BLaER1 (cell line): ENCODE data around the gene EVI5.
A peak's percentile ranks its signal among the peaks of the same experiment; 100 is the strongest.
"Not testable (repeated sequence)": the region's sequence is repeated elsewhere in the genome, so short reads cannot be mapped to it uniquely, and the experiment has no call there.

Experiments
- H3K27ac ChIP-seq: shearing (Covaris generic); formaldehyde crosslinking; 2 replicates; pipeline ENCODE4 v1.8.1; 2022
- H3K27me3 ChIP-seq: shearing (Covaris generic); formaldehyde crosslinking; 2 replicates; pipeline ENCODE4 v1.8.1; 2022
- H3K36me3 ChIP-seq: shearing (Covaris generic); formaldehyde crosslinking; 2 replicates; pipeline ENCODE4 v1.8.1; 2022
- H3K4me1 ChIP-seq: shearing (Covaris generic); formaldehyde crosslinking; 2 replicates; pipeline ENCODE4 v1.8.1; 2022
- H3K4me2 ChIP-seq: shearing (Covaris generic); formaldehyde crosslinking; 2 replicates; pipeline ENCODE4 v1.8.1; 2022
- H3K4me3 ChIP-seq: shearing (Covaris generic); formaldehyde crosslinking; 2 replicates; pipeline ENCODE4 v1.8.1; 2022
- H3K9ac ChIP-seq: shearing (Covaris generic); formaldehyde crosslinking; 2 replicates; pipeline ENCODE4 v1.8.1; 2022
- H3K9me3 ChIP-seq: shearing (Covaris generic); formaldehyde crosslinking; 2 replicates; pipeline ENCODE4 v1.8.1; 2022
- H4K20me1 ChIP-seq: shearing (Covaris generic); formaldehyde crosslinking; 2 replicates; pipeline ENCODE4 v1.8.1; 2022
- Cebpa-rat ChIP-seq: shearing (Covaris generic); IDR thresholded peaks from 2 replicates; pipeline ENCODE4 v1.8.1; 2022

The EVI5 gene

GRCh38 chr1:92754000-92754718 lies 30.7 kb downstream of the EVI5 start:
- TF ChIP-seq Cebpa-rat = no peak

DNA sequence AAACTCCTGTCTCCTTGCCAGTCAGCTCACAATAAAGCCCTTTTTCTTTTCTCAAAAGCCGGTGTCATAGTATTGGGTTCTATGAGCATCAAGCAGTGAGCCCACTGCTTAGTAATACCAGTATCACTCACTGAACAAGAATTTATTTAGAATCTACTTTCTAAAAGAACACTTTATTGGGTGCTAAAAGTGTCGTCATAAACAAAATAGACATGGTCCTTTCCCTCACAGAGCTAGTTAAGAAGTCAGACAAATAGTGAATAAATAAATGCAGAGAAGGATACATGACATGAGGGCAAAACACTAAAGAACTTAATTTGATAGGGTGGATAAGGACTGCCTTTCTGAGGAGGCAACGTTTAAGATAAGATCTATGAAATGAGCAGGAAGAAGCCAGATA lies 32.2 kb downstream of the EVI5 start:
- Histone ChIP-seq H3K27ac (no peak overlapping the region), H3K9ac (no peak overlapping the region), H3K27me3 (no peaks in the 10 kb centered on the region), H4K20me1 (peaks cover 6% of the 10 kb centered on the region; the same call in 1 of the 2 replicates), H3K36me3 (peaks cover 11% of the 10 kb centered on the region), H3K4me2 (no peak overlapping the region), H3K4me1 (no peaks in the 10 kb centered on the region), H3K4me3 (no peak overlapping the region), H3K9me3 (peaks cover 10% of the 10 kb centered on the region; the same call in 1 of the 2 replicates)
- TF ChIP-seq Cebpa-rat = no peak

More at GRCh38 chr1:92754000-92754718, 30.7 kb downstream of the EVI5 start:
- Histone ChIP-seq H3K36me3 (peaks cover 11% of the 10 kb centered on the region), H3K9me3 (peaks cover 10% of the 10 kb centered on the region; the same call in 1 of the 2 replicates), H3K4me3 (no peak overlapping the region), H4K20me1 (0 out of 2 replicates have a peak, but pooled peaks cover 10% of the 10 kb centered on the region), H3K27me3 (no peaks in the 10 kb centered on the region), H3K4me2 (no peak overlapping the region), H3K4me1 (no peaks in the 10 kb centered on the region), H3K9ac (no peak overlapping the region), H3K27ac (no peak overlapping the region)

DNA sequence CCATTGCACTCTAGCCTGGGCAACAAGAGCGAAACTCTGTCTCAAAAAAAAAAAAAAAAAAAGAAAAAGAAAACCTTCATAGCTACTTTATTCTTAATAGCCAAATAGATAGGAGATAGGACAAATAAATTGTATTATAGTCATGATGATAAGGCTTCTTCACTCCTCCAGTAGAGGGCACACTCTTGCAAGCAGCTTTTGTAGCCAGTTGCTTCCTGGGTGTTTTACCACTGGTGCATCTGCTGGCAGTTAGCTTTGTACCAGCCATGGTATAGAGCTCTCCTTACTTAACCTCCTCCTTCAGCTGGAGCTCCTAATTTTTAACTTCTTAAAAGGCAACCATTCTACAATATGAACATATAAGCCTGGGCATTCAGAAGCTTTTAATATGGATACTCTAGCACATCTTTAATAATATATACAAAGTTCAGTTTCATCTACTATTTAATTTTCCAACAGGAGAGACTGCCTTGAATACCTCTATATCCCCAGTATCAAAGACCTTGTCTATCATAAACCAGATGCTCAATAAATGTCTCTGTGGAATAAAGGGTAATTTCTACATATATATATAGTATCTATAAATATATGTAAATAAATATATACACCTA lies 35.8 kb downstream of the EVI5 start:
- no peaks in the 10 kb centered on the region for H3K4me1 ChIP-seq
- H4K20me1 ChIP-seq = peaks cover 6% of the 10 kb centered on the region; the same call in 1 of the 2 replicates
- H3K9me3 ChIP-seq = no peaks in the 10 kb centered on the region
- no peak overlapping the region for H3K4me2 ChIP-seq
- no peak overlapping the region for H3K9ac ChIP-seq
- no peaks in the 10 kb centered on the region for H3K36me3 ChIP-seq
- no peak for TF ChIP-seq Cebpa-rat
- H3K27ac ChIP-seq = no peak overlapping the region
- H3K27me3 ChIP-seq = no peaks in the 10 kb centered on the region
- H3K4me3 ChIP-seq = no peak overlapping the region

DNA sequence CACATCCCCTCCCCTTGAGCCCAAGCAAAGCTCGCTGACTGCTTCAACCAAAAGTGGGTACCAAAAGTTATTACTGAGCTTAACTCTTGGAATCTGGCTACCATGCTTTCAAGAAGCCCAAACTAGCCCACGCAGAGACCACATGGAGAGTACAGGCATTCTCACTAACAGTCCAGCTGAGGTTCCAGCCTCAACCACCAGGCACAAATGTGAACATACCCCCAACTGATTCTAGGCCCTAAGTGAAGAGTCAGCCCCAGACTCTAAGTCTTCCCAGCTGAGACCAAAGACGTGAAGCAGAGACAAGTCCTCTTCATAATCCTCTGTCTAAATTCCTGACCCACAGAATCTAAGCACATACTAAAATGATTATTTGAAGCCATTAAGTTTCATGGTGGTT lies 36.8 kb downstream of the EVI5 start:
- no peaks in the 10 kb centered on the region for H3K9me3 ChIP-seq
- H3K9ac ChIP-seq = no peak overlapping the region
- no peak overlapping the region for H3K4me3 ChIP-seq
- H3K36me3 ChIP-seq = no peaks in the 10 kb centered on the region
- H3K27me3 ChIP-seq = no peaks in the 10 kb centered on the region
- no peak overlapping the region for H3K4me2 ChIP-seq
- peaks cover 4% of the 10 kb centered on the region; the same call in 1 of the 2 replicates for H3K4me1 ChIP-seq
- H3K27ac ChIP-seq = no peak overlapping the region
- peaks cover 6% of the 10 kb centered on the region; the same call in 1 of the 2 replicates for H4K20me1 ChIP-seq
- TF ChIP-seq Cebpa-rat = no peak

DNA sequence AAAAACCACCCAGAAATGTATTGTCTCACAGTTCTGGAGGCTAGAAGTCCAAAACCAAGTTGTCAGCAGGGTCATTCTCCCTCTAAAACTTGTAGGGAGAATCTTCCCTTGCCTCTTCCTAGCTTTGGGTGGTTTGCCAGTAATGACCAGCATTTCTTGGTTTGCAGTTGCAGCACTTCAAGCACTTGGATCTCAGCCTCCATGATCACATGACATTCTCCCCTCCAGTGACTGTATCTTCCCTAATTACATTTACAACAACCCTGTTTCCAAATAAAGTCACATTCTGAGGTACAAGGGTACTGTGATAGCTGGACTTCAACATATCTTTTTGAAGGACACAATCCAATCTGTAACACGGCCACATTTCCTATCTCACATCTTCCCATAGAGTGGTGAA lies 37.2 kb downstream of the EVI5 start:
- no peaks in the 10 kb centered on the region for H3K36me3 ChIP-seq
- no peaks in the 10 kb centered on the region for H3K27me3 ChIP-seq
- no peak overlapping the region for H3K4me2 ChIP-seq
- H3K9ac ChIP-seq = no peak overlapping the region
- H3K4me3 ChIP-seq = no peak overlapping the region
- TF ChIP-seq Cebpa-rat = no peak
- H3K4me1 ChIP-seq = peaks cover 7% of the 10 kb centered on the region; the same call in 1 of the 2 replicates
- H4K20me1 ChIP-seq = peaks cover 6% of the 10 kb centered on the region; the same call in 1 of the 2 replicates
- no peak overlapping the region for H3K27ac ChIP-seq
- H3K9me3 ChIP-seq = no peaks in the 10 kb centered on the region

GRCh38 chr1:92746255-92746654 lies 38.7 kb downstream of the EVI5 start:
- H3K27me3 ChIP-seq, H3K27ac ChIP-seq, H3K9me3 ChIP-seq, H4K20me1 ChIP-seq, H3K36me3 ChIP-seq, H3K4me1 ChIP-seq, H3K4me2 ChIP-seq, H3K9ac ChIP-seq, H3K4me3 ChIP-seq: not testable (repeated sequence)

- no peaks in the 10 kb centered on the region for H3K9me3 ChIP-seq
- H4K20me1 ChIP-seq = peaks cover 17% of the 10 kb centered on the region; the same call in 1 of the 2 replicates
- no peaks in the 10 kb centered on the region for H3K36me3 ChIP-seq
- H3K27me3 ChIP-seq = no peaks in the 10 kb centered on the region
- H3K27ac ChIP-seq = no peak overlapping the region
- H3K4me3 ChIP-seq = no peak overlapping the region
- no peak overlapping the region for H3K4me2 ChIP-seq
- no peak overlapping the region for H3K9ac ChIP-seq
- no peak for TF ChIP-seq Cebpa-rat
- peaks cover 25% of the 10 kb centered on the region for H3K4me1 ChIP-seq
Observed at GRCh38 chr1:92743221-92743620, 41.7 kb downstream of the EVI5 start.

- H3K27me3 ChIP-seq = no peaks in the 10 kb centered on the region
- H4K20me1 ChIP-seq = peaks cover 17% of the 10 kb centered on the region; the same call in 1 of the 2 replicates
- peak overlapping the region; percentile 61 for H3K4me2 ChIP-seq
- no peak overlapping the region for H3K9ac ChIP-seq
- TF ChIP-seq Cebpa-rat = no peak
- no peaks in the 10 kb centered on the region for H3K36me3 ChIP-seq
- H3K4me3 ChIP-seq = no peak overlapping the region
- no peak overlapping the region for H3K27ac ChIP-seq
- peaks cover 31% of the 10 kb centered on the region for H3K4me1 ChIP-seq
- H3K9me3 ChIP-seq = no peaks in the 10 kb centered on the region
Observed at GRCh38 chr1:92739669-92740524, 45.0 kb downstream of the EVI5 start.

DNA sequence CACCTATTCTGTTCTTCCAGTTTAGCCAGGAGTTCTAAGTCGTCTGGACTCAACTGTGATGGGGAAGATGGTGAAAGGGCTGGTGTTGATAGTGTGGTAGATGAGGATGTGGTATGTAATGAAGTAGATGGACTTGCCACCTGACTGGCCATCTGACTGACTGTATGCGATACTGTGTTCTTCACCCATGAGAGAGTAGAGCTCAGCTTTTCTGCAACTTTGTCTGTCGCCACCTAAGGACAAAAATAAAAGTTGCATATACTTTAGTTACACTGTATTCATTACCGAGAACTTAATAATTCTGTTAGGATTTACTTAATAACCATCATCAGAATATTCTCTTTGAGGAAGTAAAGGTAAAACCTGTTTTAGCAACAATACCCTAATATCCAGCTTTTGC lies 48.5 kb downstream of the EVI5 start:
- H3K27me3 ChIP-seq = no peaks in the 10 kb centered on the region
- TF ChIP-seq Cebpa-rat = no peak
- no peaks in the 10 kb centered on the region; the same call in 1 of the 2 replicates for H3K36me3 ChIP-seq

More for the DNA sequence above, 48.5 kb downstream of the EVI5 start:
- Histone ChIP-seq H3K4me1 (peaks cover 24% of the 10 kb centered on the region), H3K27ac (no peak overlapping the region), H3K4me3 (no peak overlapping the region), H4K20me1 (peaks cover 17% of the 10 kb centered on the region; the same call in 1 of the 2 replicates), H3K9ac (no peak overlapping the region), H3K4me2 (no peak overlapping the region), H3K9me3 (peaks cover 5% of the 10 kb centered on the region; the same call in 1 of the 2 replicates)
